Hepatocyte (in vitro differentiated cells): ENCODE measurements around the gene USP32. TPM values are rescaled to one million over a fixed set of nuclear protein-coding genes. Genes with fewer than 3 reads are reported as not detected.

ENCODE experiments used
- DNase-seq: peaks from one replicate; pipeline ENCODE4 v3.0.0-alpha.2; 2016; ENCODE audit warnings: low spot score
- H2AFZ ChIP-seq: fragments of 200-600 bp; sonication (generic); 2 replicates; pipeline ENCODE4 v1.6.0; 2016; ENCODE audit warnings: antibody characterized with exemption, mild to moderate bottlenecking
- H3K27ac ChIP-seq: fragments of 200-600 bp; sonication (generic); 2 replicates; pipeline ENCODE4 v1.5.1; 2016; ENCODE audit warnings: mild to moderate bottlenecking
- H3K27me3 ChIP-seq: fragments of 200-600 bp; sonication (generic); 2 replicates; pipeline ENCODE4 v1.6.1; 2016
- H3K36me3 ChIP-seq: fragments of 200-600 bp; sonication (generic); replicated peaks from 2 replicates; pipeline ENCODE4 v1.5.1; 2016; ENCODE audit warnings: low read depth; ENCODE audit not compliant: insufficient read depth
- H3K4me1 ChIP-seq: fragments of 200-600 bp; sonication (generic); 2 replicates; pipeline ENCODE4 v1.5.1; 2016; ENCODE audit warnings: mild to moderate bottlenecking, moderate library complexity; ENCODE audit not compliant: insufficient read depth
- H3K4me2 ChIP-seq: fragments of 200-600 bp; sonication (generic); 2 replicates; pipeline ENCODE4 v1.6.0; 2016
- H3K4me3 ChIP-seq: fragments of 200-600 bp; sonication (generic); 2 replicates; pipeline ENCODE4 v1.5.1; 2016; ENCODE audit warnings: mild to moderate bottlenecking
- H3K79me2 ChIP-seq: fragments of 200-600 bp; sonication (generic); 2 replicates; pipeline ENCODE4 v1.6.0; 2017; ENCODE audit warnings: mild to moderate bottlenecking
- H3K9me2 ChIP-seq: fragments of 200-600 bp; sonication (generic); replicated peaks from 2 replicates; pipeline ENCODE4 v1.6.0; 2017; ENCODE audit warnings: mild to moderate bottlenecking; ENCODE audit not compliant: insufficient read depth
- H3K9me3 ChIP-seq: fragments of 200-600 bp; sonication (generic); 2 replicates; pipeline ENCODE4 v1.5.1; 2016; ENCODE audit warnings: low read depth, mild to moderate bottlenecking
- H4K20me1 ChIP-seq: fragments of 200-600 bp; sonication (generic); 2 replicates; pipeline ENCODE4 v1.6.0; 2016; ENCODE audit warnings: mild to moderate bottlenecking; ENCODE audit not compliant: insufficient read depth, poor library complexity, severe bottlenecking
- CTCF ChIP-seq: fragments of 200-600 bp; sonication (generic); IDR thresholded peaks from 2 replicates; pipeline ENCODE4 v1.5.1; 2016; ENCODE audit warnings: antibody characterized with exemption, mild to moderate bottlenecking; ENCODE audit not compliant: poor library complexity
- EZH2 ChIP-seq: fragments of 200-600 bp; sonication (generic); IDR thresholded peaks from 2 replicates; pipeline ENCODE4 v1.6.1; 2016; ENCODE audit warnings: antibody characterized with exemption, mild to moderate bottlenecking, borderline replicate concordance
- EZH2phosphoT487 ChIP-seq: fragments of 200-600 bp; sonication (generic); IDR thresholded peaks from one replicate; pipeline ENCODE4 v1.6.1; 2018; ENCODE audit warnings: antibody characterized with exemption, mild to moderate bottlenecking, low read depth, moderate library complexity; ENCODE audit not compliant: unreplicated experiment, severe bottlenecking
- WGBS: methylation state at CpG from one replicate; pipeline ENCODE4 v1.1.6; 2016; ENCODE audit warnings: low lambda C conversion rate; ENCODE audit errors: missing lambda C conversion rate; 5-methylcytosine and 5-hydroxymethylcytosine counted together
- polyA plus RNA-seq: library from polyadenylated mRNA; unstranded; fragments of >200 nt; fragmentation: Nextera tagmentation; extraction: Ambion mirVana; gene quantifications from 2 replicates; pipeline ENCODE4 v1.2.1, GENCODE V29; 2016
- total RNA-seq: library from RNA; depleted of rRNA; stranded (reverse); fragments of >200 nt; gene quantifications from 2 replicates; pipeline ENCODE4 v1.2.3, GENCODE V29; 2014

USP32 gene
- total and polyA plus RNA-seq, 2 experiments from 2014 or later: 15.3 to 37.0 TPM

GRCh38 chr17:60323754-60324153 is 68.2 kb downstream of the USP32 start:
- H3K79me2 ChIP-seq: peaks cover 75% of the 10 kb centered on the region
- no peaks in the 10 kb centered on the region for H3K27me3 ChIP-seq
- no peak overlapping the region for H3K4me2 ChIP-seq
- DNase-seq: no peak
- WGBS: 94% methylated on average over 1 of the region's 1 CpG
- H3K4me3 ChIP-seq: no peak overlapping the region
- no peak overlapping the region for H2AFZ ChIP-seq
- H3K27ac ChIP-seq: no peak overlapping the region
- peaks cover 23% of the 10 kb centered on the region for H4K20me1 ChIP-seq
- TF ChIP-seq EZH2 (no peak), CTCF (no peak), EZH2phosphoT487 (no peak)
- no peaks in the 10 kb centered on the region for H3K9me3 ChIP-seq
- peaks cover 4% of the 10 kb centered on the region for H3K4me1 ChIP-seq
- H3K36me3 ChIP-seq: no peaks in the 10 kb centered on the region
- no peaks in the 10 kb centered on the region for H3K9me2 ChIP-seq

DNA sequence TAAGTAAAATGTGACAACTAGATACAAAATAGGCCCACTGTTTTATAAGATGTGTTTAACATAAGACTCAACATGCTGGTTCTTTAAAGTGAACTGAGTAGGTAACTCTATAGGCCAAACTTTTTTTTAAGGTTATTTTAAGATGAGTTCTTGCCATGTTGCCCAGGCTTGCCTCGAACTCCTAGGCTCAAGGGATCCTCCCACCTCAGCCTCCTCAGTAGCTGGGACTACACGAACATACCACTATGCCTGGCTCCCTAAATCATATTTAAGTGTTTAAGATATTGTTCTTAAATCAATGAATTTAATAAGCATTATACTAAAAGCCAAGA is 69.9 kb downstream of the USP32 start:
- H4K20me1 ChIP-seq: peaks cover 16% of the 10 kb centered on the region
- H3K27ac ChIP-seq: no peak overlapping the region
- no peaks in the 10 kb centered on the region for H3K27me3 ChIP-seq
- no peak for DNase-seq
- no peaks in the 10 kb centered on the region for H3K9me3 ChIP-seq
- 95% methylated on average over 2 of the region's 2 CpGs for WGBS
- peaks cover 4% of the 10 kb centered on the region for H3K4me1 ChIP-seq
- H3K9me2 ChIP-seq: no peaks in the 10 kb centered on the region
- TF ChIP-seq EZH2 (no peak), CTCF (no peak), EZH2phosphoT487 (no peak)
- no peak overlapping the region for H2AFZ ChIP-seq
- no peak overlapping the region for H3K4me3 ChIP-seq
- no peak overlapping the region for H3K4me2 ChIP-seq
- H3K79me2 ChIP-seq: peaks cover 82% of the 10 kb centered on the region
- no peaks in the 10 kb centered on the region for H3K36me3 ChIP-seq

DNA sequence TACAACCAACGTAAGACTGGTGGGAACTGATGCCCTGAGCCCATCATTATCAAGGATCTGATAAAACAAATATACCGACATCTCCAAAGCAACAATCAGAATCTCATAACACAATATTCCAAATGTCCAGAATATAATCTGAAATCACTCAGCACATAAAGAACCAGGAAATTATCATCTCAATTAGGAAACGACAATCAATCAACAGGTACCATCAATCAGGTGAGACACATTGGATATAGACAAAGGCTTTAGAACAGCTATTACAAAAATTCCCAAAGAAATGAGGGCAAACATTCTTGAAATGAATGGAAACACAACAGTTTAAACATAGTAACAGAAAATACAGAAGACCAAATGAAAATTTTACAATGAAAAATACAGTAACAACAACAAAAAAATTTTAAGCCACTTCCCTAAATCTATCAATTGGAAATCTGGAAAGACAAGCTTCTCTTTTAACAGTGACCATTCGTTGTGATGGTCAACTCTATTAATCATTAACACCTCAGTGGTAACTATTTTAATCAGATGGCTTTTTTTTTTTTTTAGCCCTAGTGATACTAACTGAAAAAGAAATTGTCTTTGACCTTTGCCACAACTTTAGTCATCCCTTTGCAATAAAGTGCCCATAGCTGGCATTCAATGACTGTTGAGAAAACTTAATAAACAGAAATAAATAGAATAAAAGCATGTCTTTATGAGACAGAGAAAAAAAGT is 70.4 kb downstream of the USP32 start:
- Histone ChIP-seq H3K4me1 (peaks cover 4% of the 10 kb centered on the region), H3K27ac (no peak overlapping the region), H3K36me3 (no peaks in the 10 kb centered on the region), H3K9me3 (no peaks in the 10 kb centered on the region), H4K20me1 (peaks cover 16% of the 10 kb centered on the region), H3K9me2 (no peaks in the 10 kb centered on the region), H2AFZ (no peak overlapping the region), H3K27me3 (no peaks in the 10 kb centered on the region), H3K4me3 (no peak overlapping the region), H3K79me2 (peaks cover 85% of the 10 kb centered on the region), H3K4me2 (no peak overlapping the region)
- TF ChIP-seq EZH2 (no peak), CTCF (no peak), EZH2phosphoT487 (no peak)
- WGBS: 84% methylated on average over 4 of the region's 4 CpGs
- DNase-seq: no peak

- WGBS: 98% methylated on average over 5 of the region's 5 CpGs
- Histone ChIP-seq H3K27ac (no peak overlapping the region), H3K4me1 (no peaks in the 10 kb centered on the region), H3K9me2 (no peaks in the 10 kb centered on the region), H3K4me3 (no peak overlapping the region), H3K9me3 (no peaks in the 10 kb centered on the region), H3K4me2 (no peak overlapping the region), H3K79me2 (peaks cover 87% of the 10 kb centered on the region), H4K20me1 (peaks cover 16% of the 10 kb centered on the region), H3K27me3 (no peaks in the 10 kb centered on the region), H3K36me3 (no peaks in the 10 kb centered on the region), H2AFZ (no peak overlapping the region)
- DNase-seq: no peak
- TF ChIP-seq CTCF (no peak), EZH2phosphoT487 (no peak)
These were observed 73.1 kb downstream of the USP32 start for GRCh38 chr17:60318830-60319229.
